Measurements from ENCODE around the gene FCHSD2.

The FCHSD2 gene

GRCh38 chr11:73059915-73060314, 82.2 kb downstream of the FCHSD2 start:
- H3K4me3 ChIP-seq (replicated peaks; ENCODE audit: low read depth, low read length): no peak overlapping the region
- DNase-seq (ENCODE audit: low read depth): no peak
- no peak for TF ChIP-seq CTCF (IDR thresholded peaks at IDR 0.05; ENCODE audit: low read length, missing control alignments)

GRCh38 chr11:73058989-73059674, 83.0 kb downstream of the FCHSD2 start:
- no peak overlapping the region for H3K4me3 ChIP-seq (replicated peaks; ENCODE audit: low read depth, low read length)
- TF ChIP-seq CTCF (IDR thresholded peaks at IDR 0.05; ENCODE audit: low read length, missing control alignments): no peak
- DNase-seq (ENCODE audit: low read depth): no peak

- H3K4me3 ChIP-seq (replicated peaks; ENCODE audit: low read depth, low read length): no peak overlapping the region
- DNase-seq (ENCODE audit: low read depth): no peak
- TF ChIP-seq CTCF (IDR thresholded peaks at IDR 0.05; ENCODE audit: low read length, missing control alignments): no peak
These were observed 86.3 kb downstream of the FCHSD2 start for GRCh38 chr11:73055655-73056354.

- DNase-seq (ENCODE audit: low read depth): no peak
- H3K4me3 ChIP-seq (replicated peaks; ENCODE audit: low read depth, low read length): no peak overlapping the region
- no peak for TF ChIP-seq CTCF (IDR thresholded peaks at IDR 0.05; ENCODE audit: low read length, missing control alignments)
These were observed 87.1 kb downstream of the FCHSD2 start for GRCh38 chr11:73055002-73055401.

GRCh38 chr11:73053964-73054363, 88.2 kb downstream of the FCHSD2 start:
- TF ChIP-seq CTCF (IDR thresholded peaks at IDR 0.05; ENCODE audit: low read length, missing control alignments): no peak
- H3K4me3 ChIP-seq (replicated peaks; ENCODE audit: low read depth, low read length): no peak overlapping the region
- peak; percentile 40 for DNase-seq (ENCODE audit: low read depth)

GRCh38 chr11:73048446-73048845, 93.7 kb downstream of the FCHSD2 start:
- H3K4me3 ChIP-seq (replicated peaks; ENCODE audit: low read depth, low read length): no peak overlapping the region
- no peak for TF ChIP-seq CTCF (IDR thresholded peaks at IDR 0.05; ENCODE audit: low read length, missing control alignments)

More at GRCh38 chr11:73048446-73048845, 93.7 kb downstream of the FCHSD2 start:
- no peak for DNase-seq (ENCODE audit: low read depth)

Measured in fibroblast of pulmonary artery (primary cell).